Activated T-cell treated with anti-CD3 and anti-CD28 coated beads, Interleukin-2, amount 50 U/mL, for 24 hours (primary cell): ENCODE data around the gene MYO9B.

Experiments used
- DNase-seq: peaks from one replicate; pipeline ENCODE4 v3.0.0-alpha.2; 2020
- H3K27ac Mint-ChIP-seq: 2 replicates; pipeline ENCODE4 v1.8.0; 2020; ENCODE audit warnings: mild to moderate bottlenecking, mixed read lengths
- H3K27me3 Mint-ChIP-seq: 2 replicates; pipeline ENCODE4 v1.8.0; 2020; ENCODE audit warnings: mixed read lengths
- H3K36me3 Mint-ChIP-seq: 2 replicates; pipeline ENCODE4 v1.8.0; 2020; ENCODE audit warnings: low read depth, mixed read lengths
- H3K4me1 Mint-ChIP-seq: 2 replicates; pipeline ENCODE4 v1.8.0; 2020; ENCODE audit warnings: low read depth, mixed read lengths
- H3K4me3 Mint-ChIP-seq: 2 replicates; pipeline ENCODE4 v1.8.0; 2020; ENCODE audit warnings: mild to moderate bottlenecking, moderate library complexity, mixed read lengths
- H3K9me3 Mint-ChIP-seq: 2 replicates; pipeline ENCODE4 v1.8.0; 2020; ENCODE audit warnings: mixed read lengths

MYO9B gene

DNA sequence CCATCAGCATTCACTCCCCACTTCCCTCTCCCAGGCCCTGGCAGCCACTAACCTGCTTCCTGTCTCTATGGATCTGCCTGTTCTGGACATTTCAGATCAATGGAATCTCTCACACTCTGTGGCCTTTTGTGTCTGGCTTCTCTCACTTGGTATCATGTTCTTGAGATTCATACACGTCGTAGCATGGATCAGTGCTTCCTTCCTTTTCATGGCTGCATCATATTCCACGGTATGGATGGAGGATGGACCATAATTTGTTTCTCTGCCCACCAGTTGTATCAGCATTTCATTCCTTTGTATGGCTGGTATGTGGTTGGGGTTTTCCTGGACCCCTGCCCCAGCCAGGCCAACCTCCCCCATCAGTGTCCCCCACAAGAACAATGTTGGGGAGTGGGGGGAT, 36.2 kb downstream of the MYO9B start:
- peak overlapping the region; percentile 12 for H3K27ac Mint-ChIP-seq

DNA sequence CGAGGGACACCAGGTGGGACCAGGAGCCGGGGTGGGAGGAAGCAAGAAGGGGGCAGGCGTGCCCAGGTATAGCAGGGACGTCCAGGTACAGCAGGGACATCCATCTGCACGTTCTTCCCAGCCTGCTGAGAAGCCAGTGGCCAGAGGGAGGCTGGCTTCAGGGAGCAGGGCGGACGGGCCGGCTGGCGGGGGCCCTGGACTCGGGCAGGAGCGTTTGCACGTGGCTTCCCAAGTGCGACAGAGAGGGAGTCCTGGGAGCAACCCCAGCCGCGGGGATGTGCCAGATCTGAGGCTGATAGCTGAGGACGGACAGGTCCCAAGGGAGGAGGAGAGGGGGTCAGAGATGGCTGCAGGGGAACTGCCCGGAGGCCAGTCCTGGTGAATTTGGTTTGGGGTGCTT, 36.7 kb downstream of the MYO9B start:
- H3K27ac Mint-ChIP-seq: peak overlapping the region; percentile 37
- no peak for DNase-seq
- H3K27me3 Mint-ChIP-seq: no peaks in the 10 kb centered on the region
- H3K36me3 Mint-ChIP-seq: peaks cover 78% of the 10 kb centered on the region
- H3K4me3 Mint-ChIP-seq: no peak overlapping the region
- peaks cover 47% of the 10 kb centered on the region for H3K4me1 Mint-ChIP-seq
- H3K9me3 Mint-ChIP-seq: no peaks in the 10 kb centered on the region

More for the DNA sequence above, 36.2 kb downstream of the MYO9B start:
- no peaks in the 10 kb centered on the region for H3K9me3 Mint-ChIP-seq
- no peaks in the 10 kb centered on the region for H3K27me3 Mint-ChIP-seq
- H3K36me3 Mint-ChIP-seq: peaks cover 76% of the 10 kb centered on the region
- no peak overlapping the region for H3K4me3 Mint-ChIP-seq
- H3K4me1 Mint-ChIP-seq: peaks cover 47% of the 10 kb centered on the region
- DNase-seq: no peak

DNA sequence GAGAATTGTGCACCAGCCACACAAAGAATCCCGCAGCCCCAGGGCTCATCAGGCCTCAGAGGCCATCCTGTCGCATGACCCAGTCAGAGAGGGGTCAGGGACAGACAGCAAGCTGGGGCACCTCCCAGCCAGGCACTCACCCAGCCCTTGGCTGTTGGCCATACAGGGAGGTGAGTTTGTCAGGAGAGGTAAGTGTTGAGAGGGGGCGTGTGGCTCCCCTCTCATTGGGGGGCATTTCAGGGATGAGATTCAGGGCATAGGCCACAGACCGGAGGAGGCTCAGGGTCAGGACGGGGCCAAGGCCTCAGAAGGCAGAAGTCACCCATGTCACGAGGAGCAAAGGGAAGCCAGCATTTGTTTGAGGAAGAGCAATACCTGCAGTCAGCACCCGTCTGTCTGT, 37.1 kb downstream of the MYO9B start:
- DNase-seq: no peak
- Mint-ChIP-seq H3K9me3 (no peaks in the 10 kb centered on the region), H3K4me1 (peaks cover 42% of the 10 kb centered on the region), H3K27ac (peak overlapping the region; percentile 37), H3K36me3 (peaks cover 73% of the 10 kb centered on the region), H3K4me3 (no peak overlapping the region), H3K27me3 (no peaks in the 10 kb centered on the region)

DNA sequence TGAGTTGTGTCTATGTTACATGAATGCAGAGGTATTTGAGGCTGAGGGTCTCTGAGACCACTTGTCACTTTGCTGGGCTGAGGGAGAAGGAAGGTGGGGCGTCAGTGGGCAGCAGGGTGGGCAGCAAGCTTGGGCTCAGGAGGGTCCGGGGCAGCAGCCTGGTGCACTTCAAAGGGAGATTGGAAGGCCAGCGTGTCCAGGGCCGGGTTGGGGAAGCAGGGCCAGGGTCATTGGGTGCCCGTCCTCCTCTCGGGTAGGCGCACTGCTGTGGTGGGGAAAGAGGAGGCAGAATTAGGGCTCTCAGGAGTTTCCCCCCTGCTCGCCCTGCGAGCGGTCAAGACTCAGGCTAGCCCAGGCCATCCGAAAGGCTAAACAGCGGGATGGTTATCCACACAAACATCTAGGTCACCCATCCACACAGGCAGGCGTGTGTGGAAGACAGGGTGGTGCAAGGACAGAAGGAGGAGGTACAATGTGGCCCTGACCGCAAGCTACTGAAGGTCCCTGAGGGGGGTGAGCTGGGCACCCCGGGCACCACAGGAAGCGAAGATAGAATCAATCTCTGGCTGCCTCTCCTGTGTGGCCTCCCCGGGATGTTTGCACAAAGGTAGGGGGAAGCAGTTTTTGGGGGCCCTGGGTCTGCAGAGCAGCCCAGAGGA, 37.7 kb downstream of the MYO9B start:
- H3K4me1 Mint-ChIP-seq: peaks cover 37% of the 10 kb centered on the region
- H3K27ac Mint-ChIP-seq: peak overlapping the region; percentile 50
- peaks cover 71% of the 10 kb centered on the region for H3K36me3 Mint-ChIP-seq
- no peaks in the 10 kb centered on the region for H3K27me3 Mint-ChIP-seq
- H3K9me3 Mint-ChIP-seq: no peaks in the 10 kb centered on the region
- no peak for DNase-seq
- no peak overlapping the region for H3K4me3 Mint-ChIP-seq

DNA sequence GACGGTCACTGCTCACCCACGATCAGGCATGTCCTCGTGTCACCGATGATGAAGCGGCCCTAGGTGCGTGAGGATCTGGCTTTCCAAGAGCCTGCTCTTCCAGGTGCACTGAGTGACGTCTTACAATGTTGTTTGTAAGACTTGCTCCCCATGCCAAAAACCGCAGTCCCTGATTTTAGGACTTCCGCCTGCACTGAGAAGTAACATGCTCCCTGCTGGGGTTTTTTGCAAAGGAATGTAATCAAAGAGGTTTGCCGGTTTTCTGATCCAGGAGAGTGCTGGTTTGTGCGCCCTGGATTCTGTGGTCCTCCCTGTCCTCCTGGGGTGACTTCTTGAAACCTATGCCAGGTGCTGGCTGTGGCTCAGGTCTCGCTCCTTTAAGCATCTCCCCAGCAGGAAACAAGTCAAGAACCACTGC, 38.8 kb downstream of the MYO9B start:
- Mint-ChIP-seq H3K36me3 (peaks cover 71% of the 10 kb centered on the region), H3K9me3 (no peaks in the 10 kb centered on the region), H3K27ac (no peak overlapping the region), H3K4me1 (peaks cover 31% of the 10 kb centered on the region), H3K4me3 (no peak overlapping the region), H3K27me3 (no peaks in the 10 kb centered on the region)
- DNase-seq: no peak

DNA sequence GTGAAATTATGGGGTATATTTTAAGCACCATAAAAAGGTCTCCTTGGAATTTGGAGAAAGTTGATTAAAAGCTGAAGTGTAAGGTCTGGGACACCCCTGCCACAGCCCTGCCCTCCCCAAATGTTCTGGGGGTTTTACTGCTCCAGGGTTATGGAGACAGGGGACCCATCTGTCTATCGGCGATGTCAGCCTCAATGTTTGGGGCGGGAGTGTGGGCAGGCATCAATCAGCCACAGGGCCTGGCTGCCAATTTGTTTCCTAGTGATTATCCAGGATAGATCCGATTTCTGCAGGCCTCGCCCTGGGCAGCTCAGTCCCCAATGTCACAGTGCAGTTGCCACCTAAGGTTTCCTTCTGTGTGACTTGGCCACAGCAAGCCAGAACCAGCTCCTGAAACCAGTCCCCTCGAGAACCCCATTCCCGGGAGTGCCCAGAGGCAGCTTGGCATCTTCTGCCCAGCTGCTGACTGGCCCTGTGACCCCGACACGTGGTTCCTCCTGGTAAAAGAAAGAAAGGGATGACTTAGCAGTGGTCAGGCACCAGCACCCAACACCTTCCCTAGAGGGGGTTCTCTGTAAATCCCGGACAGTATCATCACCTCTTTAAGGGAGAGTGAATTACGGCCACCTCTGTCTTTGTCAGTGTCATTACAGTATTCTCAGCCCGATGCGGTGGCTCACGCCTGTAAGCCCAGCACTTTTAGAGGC, 41.6 kb downstream of the MYO9B start:
- no peaks in the 10 kb centered on the region for H3K9me3 Mint-ChIP-seq
- peaks cover 66% of the 10 kb centered on the region for H3K36me3 Mint-ChIP-seq
- DNase-seq: no peak
- H3K4me3 Mint-ChIP-seq: no peak overlapping the region
- H3K4me1 Mint-ChIP-seq: peaks cover 20% of the 10 kb centered on the region
- no peaks in the 10 kb centered on the region for H3K27me3 Mint-ChIP-seq
- peak overlapping the region; percentile 49 for H3K27ac Mint-ChIP-seq

DNA sequence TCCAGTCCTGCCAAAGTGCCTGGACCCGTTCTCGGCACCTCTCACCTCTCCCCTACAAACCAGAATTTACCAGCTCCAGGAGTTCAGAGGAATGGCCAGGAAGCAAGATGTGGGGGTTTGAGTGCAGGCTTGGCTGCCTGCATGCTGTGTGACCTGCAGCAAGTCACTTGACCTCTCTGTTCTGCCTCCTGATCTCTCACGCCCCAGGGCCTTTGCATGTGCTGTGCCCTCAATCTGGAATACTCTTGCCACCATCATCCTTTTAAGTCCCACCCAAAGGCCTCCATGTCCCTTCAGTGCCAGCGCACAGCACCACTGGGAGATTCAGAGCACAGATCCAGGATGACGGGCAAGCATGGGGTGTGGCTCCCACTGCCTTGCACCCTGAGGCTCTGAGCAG, 43.4 kb downstream of the MYO9B start:
- H3K36me3 Mint-ChIP-seq: peaks cover 64% of the 10 kb centered on the region
- no peak overlapping the region for H3K4me3 Mint-ChIP-seq
- H3K9me3 Mint-ChIP-seq: no peaks in the 10 kb centered on the region
- H3K27ac Mint-ChIP-seq: peak overlapping the region; percentile 20
- H3K27me3 Mint-ChIP-seq: no peaks in the 10 kb centered on the region
- peaks cover 16% of the 10 kb centered on the region for H3K4me1 Mint-ChIP-seq
- no peak for DNase-seq

DNA sequence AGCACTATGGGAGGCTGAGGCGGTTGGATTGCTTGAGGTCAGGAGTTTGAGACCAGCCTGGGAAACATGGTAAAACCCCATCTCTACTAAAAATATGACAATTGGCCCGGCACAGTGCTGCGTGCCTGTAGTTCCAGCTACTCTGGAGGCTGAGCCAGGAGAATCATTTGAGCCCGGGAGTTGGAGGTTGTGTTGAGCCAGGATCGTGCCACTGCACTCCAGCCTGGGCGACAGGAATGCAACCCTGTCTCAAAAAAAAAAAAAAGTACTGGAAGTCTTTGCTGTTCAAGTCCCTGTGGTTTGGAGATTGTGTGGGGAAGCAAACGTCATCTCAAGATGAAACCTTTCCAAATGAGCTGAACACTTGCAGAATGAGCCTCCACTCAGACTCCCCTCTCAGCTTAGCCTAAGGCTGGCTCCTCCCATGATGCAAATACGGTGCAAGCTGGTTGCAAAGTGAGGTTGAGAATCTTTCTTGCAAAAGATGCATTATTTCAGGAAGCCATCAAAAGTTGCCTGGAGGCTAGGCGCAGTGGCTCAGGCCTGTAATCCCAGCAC, 46.2 kb downstream of the MYO9B start:
- DNase-seq: no peak
- Mint-ChIP-seq H3K9me3 (no peaks in the 10 kb centered on the region), H3K36me3 (peaks cover 54% of the 10 kb centered on the region), H3K27me3 (no peaks in the 10 kb centered on the region), H3K4me3 (no peak overlapping the region), H3K4me1 (peaks cover 34% of the 10 kb centered on the region), H3K27ac (peak overlapping the region; percentile 55)

DNA sequence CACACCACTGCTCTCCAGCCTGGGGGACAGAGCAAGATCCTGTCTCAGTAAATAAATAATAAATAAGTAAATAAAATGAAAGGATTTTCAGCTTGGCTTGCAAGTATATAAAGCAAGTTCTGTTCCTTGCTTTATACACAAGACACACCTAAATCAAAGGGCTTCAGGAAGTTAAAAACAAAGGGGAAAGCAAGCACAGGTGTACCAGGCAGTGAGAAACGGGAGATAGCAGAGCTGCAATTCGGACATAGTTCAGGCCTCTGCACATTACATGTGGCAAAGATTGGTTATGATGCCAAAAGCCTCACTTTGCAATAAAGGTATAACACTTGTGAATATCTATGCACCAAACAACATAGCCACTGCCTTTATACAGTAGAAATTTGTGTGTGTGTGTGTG, 47.5 kb downstream of the MYO9B start:
- peaks cover 59% of the 10 kb centered on the region for H3K36me3 Mint-ChIP-seq
- no peak overlapping the region for H3K27ac Mint-ChIP-seq
- DNase-seq: no peak
- H3K4me3 Mint-ChIP-seq: no peak overlapping the region
- no peaks in the 10 kb centered on the region for H3K27me3 Mint-ChIP-seq
- no peaks in the 10 kb centered on the region for H3K9me3 Mint-ChIP-seq
- peaks cover 45% of the 10 kb centered on the region for H3K4me1 Mint-ChIP-seq

DNA sequence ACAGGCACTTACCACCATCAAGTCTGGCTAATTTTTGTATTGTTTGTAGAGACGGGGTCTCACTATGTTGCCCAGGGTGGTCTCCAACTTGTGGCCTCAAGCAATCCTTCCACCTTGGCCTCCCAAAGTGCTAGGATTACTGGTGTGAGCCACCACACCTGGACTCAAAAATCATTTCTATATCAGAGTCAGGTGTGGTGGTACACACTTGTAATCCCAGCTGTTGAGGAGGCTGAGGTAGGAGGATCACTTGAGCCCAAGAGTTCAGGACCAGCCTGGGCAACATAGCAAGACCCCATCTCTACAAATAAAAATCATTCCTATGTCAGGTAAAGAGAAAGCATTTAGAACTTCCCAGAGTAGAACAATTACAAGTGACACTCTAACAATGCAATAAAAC, 48.4 kb downstream of the MYO9B start:
- Mint-ChIP-seq H3K4me1 (peaks cover 46% of the 10 kb centered on the region), H3K27ac (peak overlapping the region; percentile 97), H3K27me3 (no peaks in the 10 kb centered on the region), H3K4me3 (no peak overlapping the region), H3K9me3 (no peaks in the 10 kb centered on the region), H3K36me3 (peaks cover 62% of the 10 kb centered on the region)
- no peak for DNase-seq

DNA sequence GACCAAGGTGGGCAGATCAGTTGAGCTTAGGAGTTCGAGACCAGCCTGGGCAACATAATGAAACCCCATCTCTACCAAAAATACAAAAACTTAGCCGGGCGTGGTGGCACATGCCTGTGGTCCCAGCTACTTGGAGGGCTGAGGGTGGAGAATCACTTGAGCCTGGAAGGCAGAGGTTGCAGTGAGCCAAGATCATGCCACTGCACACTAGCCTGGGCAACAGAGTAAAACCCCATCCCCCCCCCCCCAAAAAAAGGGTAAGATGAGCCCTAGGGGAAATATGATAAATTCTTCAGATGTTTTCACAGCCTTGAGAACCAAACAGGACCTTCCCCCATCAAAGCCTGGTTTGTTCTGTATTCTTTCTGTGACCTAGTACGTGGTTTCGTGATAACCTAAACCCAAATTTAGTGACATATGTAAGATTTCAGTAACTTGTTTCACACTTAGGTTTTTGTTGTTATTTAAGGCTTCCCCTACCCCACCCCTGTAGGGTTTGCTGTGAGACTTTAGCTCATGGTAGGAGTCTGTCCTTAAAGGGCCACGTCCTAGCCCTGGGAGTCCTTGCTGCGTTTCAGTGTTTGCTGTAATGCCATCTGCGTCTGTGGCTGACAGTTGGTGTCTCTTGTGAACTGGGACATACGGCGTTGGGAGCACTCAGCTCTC, 49.6 kb downstream of the MYO9B start:
- H3K27me3 Mint-ChIP-seq: no peaks in the 10 kb centered on the region
- no peaks in the 10 kb centered on the region for H3K9me3 Mint-ChIP-seq
- H3K4me3 Mint-ChIP-seq: peak overlapping the region; percentile 75
- peak overlapping the region; percentile 97 for H3K27ac Mint-ChIP-seq
- peak; percentile 38 for DNase-seq
- H3K4me1 Mint-ChIP-seq: peaks cover 47% of the 10 kb centered on the region
- H3K36me3 Mint-ChIP-seq: peaks cover 62% of the 10 kb centered on the region

DNA sequence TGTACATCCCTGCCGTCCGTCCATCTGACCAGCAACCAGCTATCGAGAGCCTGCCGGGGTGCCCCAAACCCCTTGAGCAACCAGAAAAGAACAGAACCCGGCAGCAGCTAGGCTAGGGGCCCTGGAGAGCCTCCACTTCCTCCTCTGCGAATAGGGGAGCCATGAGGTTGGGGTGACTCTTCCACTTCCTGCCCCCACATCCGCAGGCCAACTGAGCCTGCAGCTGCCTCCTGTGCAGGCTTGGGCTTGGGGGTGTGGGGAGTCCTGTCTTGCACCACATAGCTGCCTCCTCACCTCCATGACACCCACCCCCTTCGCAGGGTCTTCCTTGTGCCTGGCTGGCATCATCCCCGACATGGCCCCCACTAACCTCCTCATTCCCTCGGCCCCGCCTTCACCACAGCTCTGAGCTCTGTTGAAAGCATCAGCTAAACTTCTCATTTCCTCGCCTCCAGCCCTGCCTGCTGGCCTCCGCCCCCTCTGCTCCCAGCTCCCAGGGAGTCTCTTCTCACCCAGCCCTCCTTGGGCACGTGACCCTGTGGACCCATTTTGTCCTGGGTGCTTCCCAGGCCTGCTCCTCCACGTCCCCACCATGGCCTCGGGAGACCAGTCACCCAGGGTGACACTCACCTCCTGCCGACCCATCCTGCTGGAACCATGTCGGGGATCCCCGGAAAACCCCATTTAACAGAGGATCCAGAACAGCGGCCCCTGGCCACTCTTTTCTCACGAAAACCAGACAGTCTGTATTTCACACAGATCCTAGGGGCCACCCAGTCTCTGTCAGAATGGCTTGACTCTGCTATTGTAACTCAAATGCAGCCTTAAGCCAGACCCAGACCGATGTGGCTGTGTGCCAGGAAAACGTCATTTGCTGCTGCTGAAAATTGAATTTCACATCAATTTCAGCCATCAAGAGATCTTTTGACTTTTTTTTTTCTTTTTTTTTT, 50.4 kb downstream of the MYO9B start:
- Mint-ChIP-seq H3K4me1 (peaks cover 49% of the 10 kb centered on the region), H3K27me3 (no peaks in the 10 kb centered on the region), H3K27ac (peak overlapping the region; percentile 97), H3K9me3 (no peaks in the 10 kb centered on the region), H3K4me3 (peak overlapping the region; percentile 75), H3K36me3 (peaks cover 62% of the 10 kb centered on the region)
- peak; percentile 75 for DNase-seq

DNA sequence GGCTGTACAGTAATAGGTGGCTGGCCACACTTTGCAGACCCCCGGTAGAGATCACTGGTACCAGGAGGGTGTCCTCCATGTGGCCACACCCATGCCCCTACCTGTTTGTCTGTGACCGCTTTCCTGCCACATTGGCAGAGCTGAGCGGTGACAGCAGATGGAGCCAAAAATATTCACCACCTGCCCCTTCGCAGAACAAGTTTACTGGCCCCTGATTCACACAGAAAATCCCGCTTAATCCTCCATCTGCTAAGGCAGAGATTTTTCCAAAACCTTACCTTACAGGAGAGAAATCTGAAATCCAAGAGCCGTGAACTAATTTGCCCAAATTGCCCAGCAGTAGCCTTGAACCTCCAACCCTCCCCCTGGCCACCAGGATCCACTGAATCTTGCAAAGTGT, 52.1 kb downstream of the MYO9B start:
- Mint-ChIP-seq H3K4me3 (no peak overlapping the region), H3K4me1 (peaks cover 41% of the 10 kb centered on the region), H3K36me3 (peaks cover 49% of the 10 kb centered on the region), H3K27ac (peak overlapping the region; percentile 97), H3K9me3 (no peaks in the 10 kb centered on the region), H3K27me3 (no peaks in the 10 kb centered on the region)
- DNase-seq: no peak

DNA sequence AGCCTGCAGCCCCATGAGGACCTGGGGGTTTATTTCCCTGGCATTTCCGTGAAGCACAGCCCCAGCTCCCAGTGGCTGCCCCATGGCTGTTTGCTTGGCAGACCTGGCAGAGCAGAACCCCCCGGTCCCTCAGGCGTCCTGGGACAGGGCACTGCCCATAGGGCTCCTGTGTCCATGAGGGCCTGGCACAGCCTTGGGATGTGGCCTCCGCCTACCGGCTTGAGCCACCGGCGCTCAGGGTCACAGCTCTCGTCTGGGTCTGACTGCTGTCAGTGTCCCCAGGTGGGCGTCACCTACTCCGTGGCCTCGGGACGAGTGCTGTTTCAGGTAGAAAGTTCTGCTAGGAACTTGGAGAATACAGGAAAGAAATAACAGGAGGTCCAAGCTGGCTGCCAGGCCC, 52.8 kb downstream of the MYO9B start:
- H3K27ac Mint-ChIP-seq: peak overlapping the region; percentile 37

More for the DNA sequence above, 52.8 kb downstream of the MYO9B start:
- no peak overlapping the region for H3K4me3 Mint-ChIP-seq
- H3K9me3 Mint-ChIP-seq: no peaks in the 10 kb centered on the region
- no peak for DNase-seq
- peaks cover 53% of the 10 kb centered on the region for H3K36me3 Mint-ChIP-seq
- no peaks in the 10 kb centered on the region for H3K27me3 Mint-ChIP-seq
- H3K4me1 Mint-ChIP-seq: peaks cover 41% of the 10 kb centered on the region
